CD4-positive, alpha-beta T cell (primary cell): ENCODE data around the gene FSTL4. TPM values are rescaled to one million over a fixed set of nuclear protein-coding genes. Genes with fewer than 3 reads are reported as not detected.

Experiments used
- ATAC-seq: fragments of 200-7000 bp; cut with Tn5 transposase; one replicate; pipeline ENCODE4 v1.10.0; 2022; ENCODE audit warnings: mild to moderate bottlenecking; ENCODE audit not compliant: poor library complexity
- CTCF ChIA-PET: fragments of 350-600 bp; sonication (Branson Sonifier 250); formaldehyde crosslinking; loops from one replicate; lab custom pipeline; 2021; ENCODE audit warnings: antibody characterized with exemption, inconsistent platforms; lab: Charles Lee
- POLR2A ChIA-PET: fragments of 350-600 bp; sonication (Branson Sonifier 250); formaldehyde crosslinking; loops from one replicate; lab custom pipeline; 2021; ENCODE audit warnings: antibody characterized with exemption, inconsistent platforms; lab: Charles Lee
- DNase-seq, 14 experiments: peaks; one replicate each; pipeline ENCODE4 v3.0.0-alpha.2; 2013 to 2020; ENCODE audit warnings: mixed read lengths in 2 of 14
- H3K27ac ChIP-seq, 2 donors: one replicate each; pipeline versions ENCODE4 v1.5.1 to v1.7.0; 2013; ENCODE audit warnings: low read length in 2 of 2, low read depth in 1 of 2, mild to moderate bottlenecking in 1 of 2
- H3K27me3 ChIP-seq, 2 experiments: 1 replicate in 1 of 2; 2 replicates in 1 of 2; pipeline versions ENCODE4 v1.6.1 to v1.7.0; 2013; ENCODE audit warnings: low read length in 2 of 2, control low read depth in 1 of 2, mild to moderate bottlenecking in 1 of 2, moderate library complexity in 1 of 2; ENCODE audit not compliant: insufficient read depth in 2 of 2, control insufficient read depth in 1 of 2
- H3K36me3 ChIP-seq: one replicate; pipeline ENCODE4 v1.6.1; 2013; ENCODE audit warnings: low read length, control low read depth; ENCODE audit not compliant: insufficient read depth
- H3K4me1 ChIP-seq: one replicate; pipeline ENCODE4 v1.6.1; 2013; ENCODE audit warnings: low read length, control low read depth; ENCODE audit not compliant: insufficient read depth
- H3K4me3 ChIP-seq: one replicate; pipeline ENCODE4 v1.5.1; 2013; ENCODE audit warnings: mild to moderate bottlenecking, low read length, moderate library complexity
- H3K9me3 ChIP-seq, 2 experiments: 1 replicate in 1 of 2; 2 replicates in 1 of 2; pipeline versions ENCODE4 v1.6.1 to v1.7.0; 2013; ENCODE audit warnings: low read length in 2 of 2, mild to moderate bottlenecking in 2 of 2, control low read depth in 1 of 2, moderate library complexity in 1 of 2; ENCODE audit not compliant: control insufficient read depth in 1 of 2, insufficient read depth in 1 of 2
- H3K27ac Mint-ChIP-seq: one replicate; pipeline ENCODE4 v1.8.0; 2020; ENCODE audit warnings: mixed read lengths
- H3K27me3 Mint-ChIP-seq: one replicate; pipeline ENCODE4 v1.8.0; 2021; ENCODE audit warnings: mixed read lengths
- H3K36me3 Mint-ChIP-seq: one replicate; pipeline ENCODE4 v1.8.0; 2021; ENCODE audit warnings: low read depth, mixed read lengths
- H3K4me1 Mint-ChIP-seq: one replicate; pipeline ENCODE4 v1.8.0; 2021; ENCODE audit warnings: low read depth, mixed read lengths
- H3K4me3 Mint-ChIP-seq: one replicate; pipeline ENCODE4 v1.8.0; 2020; ENCODE audit warnings: mild to moderate bottlenecking, mixed read lengths
- H3K9me3 Mint-ChIP-seq: one replicate; pipeline ENCODE4 v1.8.0; 2020; ENCODE audit warnings: mixed read lengths
- intact Hi-C, 2 experiments: fragments of 100-400 bp; cut with DNase I in 1 of 2; cut with micrococcal nuclease in 1 of 2; formaldehyde crosslinking; loops; one replicate each; pipeline versions ENCODE4 v1.15.1 to v1.9.0; 2023 to 2025; cut with DNase I, micrococcal nuclease
- total RNA-seq, 174 experiments: library from RNA in 2 of 174; stranded (reverse) in 2 of 174; gene quantifications; one replicate each; pipeline ENCODE4 v1.2.3 and lab custom pipeline; 2021 to 2026
- TF ChIP-seq, protein P1 (sequence below): fragments of 200-600 bp; IDR thresholded peaks from one replicate; pipeline ENCODE4 v1.8.0; 2022; ENCODE audit warnings: antibody characterized with exemption, mild to moderate bottlenecking

Gene FSTL4
- total RNA-seq, 2 experiments from 2014 or later = not detected

GRCh38 chr5:133278317-133278716, 334.0 kb downstream of the FSTL4 start:
- Mint-ChIP-seq H3K9me3 (no peaks in the 10 kb centered on the region), H3K36me3 (no peaks in the 10 kb centered on the region), H3K4me1 (no peaks in the 10 kb centered on the region), H3K27me3 (no peaks in the 10 kb centered on the region), H3K27ac (no peak overlapping the region), H3K4me3 (no peak overlapping the region)
- Histone ChIP-seq H3K27ac (no peak overlapping the region), H3K36me3 (no peaks in the 10 kb centered on the region), H3K27me3 (no peaks in the 10 kb centered on the region), H3K4me1 (no peaks in the 10 kb centered on the region), H3K9me3 (no peaks in the 10 kb centered on the region), H3K4me3 (no peak overlapping the region)
- DNase-seq (no peak), ATAC-seq (no peak)
- intact Hi-C loops = no loop called here
- TF ChIP-seq, protein P1, sequence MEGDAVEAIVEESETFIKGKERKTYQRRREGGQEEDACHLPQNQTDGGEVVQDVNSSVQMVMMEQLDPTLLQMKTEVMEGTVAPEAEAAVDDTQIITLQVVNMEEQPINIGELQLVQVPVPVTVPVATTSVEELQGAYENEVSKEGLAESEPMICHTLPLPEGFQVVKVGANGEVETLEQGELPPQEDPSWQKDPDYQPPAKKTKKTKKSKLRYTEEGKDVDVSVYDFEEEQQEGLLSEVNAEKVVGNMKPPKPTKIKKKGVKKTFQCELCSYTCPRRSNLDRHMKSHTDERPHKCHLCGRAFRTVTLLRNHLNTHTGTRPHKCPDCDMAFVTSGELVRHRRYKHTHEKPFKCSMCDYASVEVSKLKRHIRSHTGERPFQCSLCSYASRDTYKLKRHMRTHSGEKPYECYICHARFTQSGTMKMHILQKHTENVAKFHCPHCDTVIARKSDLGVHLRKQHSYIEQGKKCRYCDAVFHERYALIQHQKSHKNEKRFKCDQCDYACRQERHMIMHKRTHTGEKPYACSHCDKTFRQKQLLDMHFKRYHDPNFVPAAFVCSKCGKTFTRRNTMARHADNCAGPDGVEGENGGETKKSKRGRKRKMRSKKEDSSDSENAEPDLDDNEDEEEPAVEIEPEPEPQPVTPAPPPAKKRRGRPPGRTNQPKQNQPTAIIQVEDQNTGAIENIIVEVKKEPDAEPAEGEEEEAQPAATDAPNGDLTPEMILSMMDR = no peak
- CTCF ChIA-PET = no interaction called here
- POLR2A ChIA-PET = no interaction called here

DNA sequence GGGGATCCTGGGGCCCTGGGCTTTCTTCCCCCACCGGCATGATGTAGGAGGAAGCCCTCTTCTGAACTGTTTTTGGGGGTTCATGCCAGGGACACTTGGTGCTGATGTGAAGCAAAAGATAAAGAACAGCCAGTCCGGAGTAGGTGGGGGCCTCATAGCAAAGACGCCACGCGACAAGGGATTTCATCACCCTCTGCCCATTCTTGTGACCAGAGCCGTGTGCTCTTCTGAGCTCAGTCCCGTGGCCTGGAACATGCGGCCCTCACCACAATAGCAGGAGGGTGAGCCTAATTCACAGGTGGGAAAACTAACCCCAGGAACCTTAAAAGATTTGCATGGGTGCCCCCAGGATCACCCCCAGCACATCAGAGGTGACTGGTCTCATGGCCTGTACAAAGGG, 334.6 kb downstream of the FSTL4 start:
- Histone ChIP-seq H3K9me3 (no peaks in the 10 kb centered on the region), H3K36me3 (no peaks in the 10 kb centered on the region), H3K4me1 (no peaks in the 10 kb centered on the region), H3K4me3 (no peak overlapping the region), H3K27ac (no peak overlapping the region), H3K27me3 (no peaks in the 10 kb centered on the region)
- TF ChIP-seq, protein P1 = no peak
- Mint-ChIP-seq H3K4me3 (no peak overlapping the region), H3K4me1 (no peaks in the 10 kb centered on the region), H3K9me3 (no peaks in the 10 kb centered on the region), H3K27me3 (no peaks in the 10 kb centered on the region), H3K27ac (no peak overlapping the region), H3K36me3 (no peaks in the 10 kb centered on the region)
- intact Hi-C loops = no loop called here
- DNase-seq = no peak
- ATAC-seq = no peak
- ChIA-PET POLR2A (no interaction called here), CTCF (no interaction called here)

- H3K27me3 ChIP-seq = no peaks in the 10 kb centered on the region
- no peak for ATAC-seq
- intact Hi-C loops = no loop called here
- Mint-ChIP-seq H3K27me3 (no peaks in the 10 kb centered on the region), H3K4me1 (no peaks in the 10 kb centered on the region), H3K9me3 (no peaks in the 10 kb centered on the region), H3K27ac (no peak overlapping the region), H3K4me3 (no peak overlapping the region), H3K36me3 (no peaks in the 10 kb centered on the region)
- H3K27ac ChIP-seq = no peak overlapping the region
- TF ChIP-seq, protein P1 = no peak
- no peak for DNase-seq
- POLR2A ChIA-PET = no interaction called here
- H3K36me3 ChIP-seq = no peaks in the 10 kb centered on the region
- H3K4me3 ChIP-seq = no peak overlapping the region
- H3K9me3 ChIP-seq = no peaks in the 10 kb centered on the region
- CTCF ChIA-PET = no interaction called here
- H3K4me1 ChIP-seq = no peaks in the 10 kb centered on the region
These were observed 336.2 kb downstream of the FSTL4 start for GRCh38 chr5:133276171-133276570.
